ENCODE results near the gene STOML3.

The STOML3 gene

GRCh38 chr13:39016787-39017186 lies 26.2 kb upstream of the STOML3 start:
- no peak for TF ChIP-seq REST (IDR thresholded peaks at IDR 0.05; ENCODE audit: insufficient read depth in 1 of 2, low read depth in 2 of 2, low read length in 2 of 2)
- TF ChIP-seq POLR2AphosphoS5 (IDR thresholded peaks at IDR 0.05; ENCODE audit: low read depth, low read length): no peak
- TF ChIP-seq FOXP2 (optimal IDR thresholded peaks at IDR 0.05; ENCODE audit: borderline replicate concordance, extremely low read depth, extremely low read length, insufficient read depth): no peak
- no peak for TF ChIP-seq TAF1 (IDR thresholded peaks at IDR 0.05; ENCODE audit: borderline replicate concordance, insufficient read depth, low read length)
- no peak for TF ChIP-seq SIN3A (IDR thresholded peaks at IDR 0.05; ENCODE audit: borderline replicate concordance, insufficient read depth, low read length)

DNA sequence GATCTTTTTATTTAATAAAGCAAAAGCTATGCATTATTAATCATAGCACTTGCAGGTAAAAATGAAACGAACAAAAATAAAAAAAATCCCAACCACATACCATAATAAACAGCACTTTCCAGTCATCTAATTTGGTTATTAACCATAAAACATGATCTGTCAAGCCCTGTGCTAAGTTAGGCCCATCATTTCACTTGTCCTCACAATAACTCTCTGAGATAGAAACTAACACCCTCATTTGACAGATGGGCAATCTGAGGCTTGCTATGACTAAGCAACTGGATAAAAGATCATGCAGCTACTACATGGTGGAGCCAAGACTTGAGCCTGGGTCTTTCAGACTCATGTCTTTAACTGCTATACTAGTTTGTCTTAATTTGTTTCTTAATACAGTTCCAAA lies 25.5 kb upstream of the STOML3 start:
- TF ChIP-seq REST (IDR thresholded peaks at IDR 0.05; ENCODE audit: insufficient read depth in 1 of 2, low read depth in 2 of 2, low read length in 2 of 2): no peak
- no peak for TF ChIP-seq POLR2AphosphoS5 (IDR thresholded peaks at IDR 0.05; ENCODE audit: low read depth, low read length)
- TF ChIP-seq TAF1 (IDR thresholded peaks at IDR 0.05; ENCODE audit: borderline replicate concordance, insufficient read depth, low read length): no peak
- TF ChIP-seq FOXP2 (optimal IDR thresholded peaks at IDR 0.05; ENCODE audit: borderline replicate concordance, extremely low read depth, extremely low read length, insufficient read depth): no peak
- TF ChIP-seq SIN3A (IDR thresholded peaks at IDR 0.05; ENCODE audit: borderline replicate concordance, insufficient read depth, low read length): no peak

DNA sequence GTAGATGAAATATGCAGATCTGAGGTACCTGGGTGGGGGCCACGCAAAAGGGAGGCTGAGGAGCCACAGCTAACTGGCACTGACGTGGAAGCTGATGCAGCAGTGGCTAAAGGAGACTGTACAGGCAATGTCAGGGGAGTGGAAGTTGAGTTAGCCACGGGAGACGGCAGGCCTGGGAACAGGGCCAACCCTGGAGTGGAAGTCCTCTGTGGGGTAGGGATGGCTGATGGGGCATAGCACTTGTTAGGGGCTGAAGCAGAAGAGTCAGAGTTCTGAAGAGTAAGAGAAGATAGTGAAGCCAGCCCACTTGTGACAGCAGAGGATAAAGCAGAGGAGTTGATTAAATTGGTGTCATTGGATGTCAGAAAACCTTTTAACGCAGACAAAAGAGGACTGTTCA lies 22.8 kb upstream of the STOML3 start:
- TF ChIP-seq POLR2AphosphoS5 (IDR thresholded peaks at IDR 0.05; ENCODE audit: low read depth, low read length) (no peak), TAF1 (IDR thresholded peaks at IDR 0.05; ENCODE audit: borderline replicate concordance, insufficient read depth, low read length) (no peak), SIN3A (IDR thresholded peaks at IDR 0.05; ENCODE audit: borderline replicate concordance, insufficient read depth, low read length) (no peak), REST (IDR thresholded peaks at IDR 0.05; ENCODE audit: insufficient read depth in 1 of 2, low read depth in 2 of 2, low read length in 2 of 2) (no peak), FOXP2 (optimal IDR thresholded peaks at IDR 0.05; ENCODE audit: borderline replicate concordance, extremely low read depth, extremely low read length, insufficient read depth) (no peak)

- no peak for TF ChIP-seq FOXP2 (optimal IDR thresholded peaks at IDR 0.05; ENCODE audit: borderline replicate concordance, extremely low read depth, extremely low read length, insufficient read depth)
- TF ChIP-seq TAF1 (IDR thresholded peaks at IDR 0.05; ENCODE audit: borderline replicate concordance, insufficient read depth, low read length): no peak
- no peak for TF ChIP-seq REST (IDR thresholded peaks at IDR 0.05; ENCODE audit: insufficient read depth in 1 of 2, low read depth in 2 of 2, low read length in 2 of 2)
- TF ChIP-seq POLR2AphosphoS5 (IDR thresholded peaks at IDR 0.05; ENCODE audit: low read depth, low read length): no peak
- no peak for TF ChIP-seq SIN3A (IDR thresholded peaks at IDR 0.05; ENCODE audit: borderline replicate concordance, insufficient read depth, low read length)
These were observed 22.0 kb upstream of the STOML3 start for GRCh38 chr13:39012608-39013007.

DNA sequence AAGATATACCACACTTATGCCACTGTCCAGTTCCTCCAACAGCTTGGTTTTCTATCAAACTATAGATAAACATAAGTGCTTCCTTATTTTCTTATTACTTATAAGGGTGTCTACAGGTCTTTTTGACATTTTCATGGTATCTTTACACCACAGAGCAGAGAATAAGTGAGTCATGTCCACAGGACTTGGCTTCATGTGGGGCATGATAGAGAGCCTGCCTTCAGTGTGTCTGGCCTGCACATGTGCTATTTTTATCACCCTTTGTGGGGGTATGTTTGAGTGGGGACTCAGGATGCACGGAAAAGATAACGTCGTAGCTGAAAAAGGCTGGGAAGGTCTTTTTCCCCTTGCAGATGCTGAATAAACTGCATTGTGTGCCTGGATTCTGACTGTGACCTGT lies 8.1 kb upstream of the STOML3 start:
- TF ChIP-seq SIN3A (IDR thresholded peaks at IDR 0.05; ENCODE audit: borderline replicate concordance, insufficient read depth, low read length): no peak

Measured in PFSK-1 (cell line).